ENCODE measurements around the gene ZPBP2. TPM values are rescaled to one million over a fixed set of nuclear protein-coding genes. Genes with fewer than 3 reads are reported as not detected.

The ZPBP2 gene
- total and polyA plus RNA-seq, 2 donors (not counting 1 experiment from before 2014, with no cell fraction given) = not detected

- Histone ChIP-seq H3K27me3 (ENCODE audit: control insufficient read depth, insufficient read depth, low read length) (no peaks in the 10 kb centered on the region), H3K4me1 (ENCODE audit: control insufficient read depth, extremely low read depth, insufficient read depth, low read length) (peaks cover 37% of the 10 kb centered on the region), H3K4me3 (replicated peaks in 1 of 4; ENCODE audit: control extremely low read depth in 1 of 4, insufficient read depth in 1 of 4, low read depth in 3 of 4, low read length in 4 of 4) (peak overlapping the region; percentile 77 to 95 (median 82)), H3K9me3 (ENCODE audit: control insufficient read depth, insufficient read depth, low read depth, low read length) (no peaks in the 10 kb centered on the region), H3K9ac (ENCODE audit: insufficient read depth, low read length) (peak overlapping the region; percentile 73), H3K27ac (ENCODE audit: insufficient read depth, low read length) (peak overlapping the region; percentile 89), H3K36me3 (ENCODE audit: control insufficient read depth, insufficient read depth, low read length) (peaks cover 12% of the 10 kb centered on the region), H3K4me2 (ENCODE audit: extremely low read depth, insufficient read depth, low read length) (peak overlapping the region; percentile 99), H2AFZ (ENCODE audit: low read length) (no peak overlapping the region), H3K79me2 (ENCODE audit: control insufficient read depth, insufficient read depth, low read length) (peaks cover 30% of the 10 kb centered on the region), H4K20me1 (ENCODE audit: control insufficient read depth, extremely low read depth, insufficient read depth, low read length) (no peaks in the 10 kb centered on the region)
- DNase-seq (ENCODE audit: low read depth in 2 of 2) = peak in 1 of 2 donors; percentile 18
- TF ChIP-seq CTCF (conservative IDR thresholded peaks at IDR 0.05 in 1 of 2, IDR thresholded peaks at IDR 0.05 in 1 of 2; ENCODE audit: low read depth in 1 of 2, low read length in 2 of 2) (no peak), EZH2 (IDR thresholded peaks at IDR 0.05; ENCODE audit: low read length, missing control alignments) (no peak)
These were observed 58.6 kb downstream of the ZPBP2 start for GRCh38 chr17:39926588-39927100.

Other genes starting within 250 kb of the ZPBP2 start
- under 0.01 and 0.26 TPM in 2 replicates for gene PPP1R1B, start 241.2 kb upstream of the ZPBP2 start, total RNA-seq
- 0.05 TPM in 1 of 2 replicates, not detected in the other for gene PPP1R1B, start 241.2 kb upstream of the ZPBP2 start, polyA plus RNA-seq
- gene STARD3, start 231.1 kb upstream of the ZPBP2 start, total RNA-seq = 28.0 and 31.7 TPM in 2 replicates
- 30.4 and 43.1 TPM in 2 replicates for gene STARD3, start 231.1 kb upstream of the ZPBP2 start, polyA plus RNA-seq
- 0.17 and 0.26 TPM in 2 replicates for gene TCAP, start 202.9 kb upstream of the ZPBP2 start, total RNA-seq
- 0.05 TPM in 1 of 2 replicates, not detected in the other for gene TCAP, start 202.9 kb upstream of the ZPBP2 start, polyA plus RNA-seq
- not detected in 2 replicates for gene PNMT, start 199.7 kb upstream of the ZPBP2 start, total RNA-seq
- gene PNMT, start 199.7 kb upstream of the ZPBP2 start, polyA plus RNA-seq = not detected in 2 replicates
- 8.8 and 10.8 TPM in 2 replicates for gene PGAP3, start 180.1 kb upstream of the ZPBP2 start, total RNA-seq
- 5.9 and 7.9 TPM in 2 replicates for gene PGAP3, start 180.1 kb upstream of the ZPBP2 start, polyA plus RNA-seq
- gene ERBB2, start 168.1 kb upstream of the ZPBP2 start, total RNA-seq = 24.7 and 33.9 TPM in 2 replicates
- gene ERBB2, start 168.1 kb upstream of the ZPBP2 start, polyA plus RNA-seq = 24.7 and 25.0 TPM in 2 replicates
- 18.2 and 25.6 TPM in 2 replicates for gene MIEN1, start 137.7 kb upstream of the ZPBP2 start, total RNA-seq
- gene MIEN1, start 137.7 kb upstream of the ZPBP2 start, polyA plus RNA-seq = 58.0 and 66.2 TPM in 2 replicates
- under 0.01 and 0.77 TPM in 2 replicates for gene GRB7, start 130.3 kb upstream of the ZPBP2 start, total RNA-seq
- 0.07 TPM in 2 replicates for gene GRB7, start 130.3 kb upstream of the ZPBP2 start, polyA plus RNA-seq
- not detected in 2 replicates for gene IKZF3, start 3.9 kb upstream of the ZPBP2 start, total RNA-seq
- gene IKZF3, start 3.9 kb upstream of the ZPBP2 start, polyA plus RNA-seq = 0.03 TPM in 1 of 2 replicates, not detected in the other
- 4.4 and 5.6 TPM in 2 replicates for gene GSDMB, start 50.4 kb downstream of the ZPBP2 start, total RNA-seq
- gene GSDMB, start 50.4 kb downstream of the ZPBP2 start, polyA plus RNA-seq = 1.1 and 2.3 TPM in 2 replicates
- gene ORMDL3, start 59.4 kb downstream of the ZPBP2 start, total RNA-seq = 48.1 and 51.9 TPM in 2 replicates
- gene ORMDL3, start 59.4 kb downstream of the ZPBP2 start, polyA plus RNA-seq = 22.3 and 30.1 TPM in 2 replicates
- not detected in 2 replicates for gene LRRC3C, start 59.5 kb downstream of the ZPBP2 start, total RNA-seq
- gene LRRC3C, start 59.5 kb downstream of the ZPBP2 start, polyA plus RNA-seq = not detected in 2 replicates
- gene GSDMA, start 94.8 kb downstream of the ZPBP2 start, total RNA-seq = not detected in 2 replicates
- not detected in 2 replicates for gene GSDMA, start 94.8 kb downstream of the ZPBP2 start, polyA plus RNA-seq
- 55.2 and 55.5 TPM in 2 replicates for gene PSMD3, start 112.6 kb downstream of the ZPBP2 start, total RNA-seq
- 66.9 and 107 TPM in 2 replicates for gene PSMD3, start 112.6 kb downstream of the ZPBP2 start, polyA plus RNA-seq
- gene CSF3, start 147.2 kb downstream of the ZPBP2 start, total RNA-seq = not detected in 2 replicates
- 0.12 TPM in 1 of 2 replicates, not detected in the other for gene CSF3, start 147.2 kb downstream of the ZPBP2 start, polyA plus RNA-seq
- gene MED24, start 186.2 kb downstream of the ZPBP2 start, total RNA-seq = 25.1 and 31.1 TPM in 2 replicates
- gene MED24, start 186.2 kb downstream of the ZPBP2 start, polyA plus RNA-seq = 42.7 and 66.7 TPM in 2 replicates
- 49.8 and 52.8 TPM in 2 replicates for gene THRA, start 194.8 kb downstream of the ZPBP2 start, total RNA-seq
- gene THRA, start 194.8 kb downstream of the ZPBP2 start, polyA plus RNA-seq = 27.2 and 30.8 TPM in 2 replicates
- gene NR1D1, start 232.4 kb downstream of the ZPBP2 start, total RNA-seq = 1.8 and 5.3 TPM in 2 replicates
- 3.3 and 4.0 TPM in 2 replicates for gene NR1D1, start 232.4 kb downstream of the ZPBP2 start, polyA plus RNA-seq

Measured in fibroblast of lung (primary cell).